Panc1 (cell line): ENCODE measurements around the gene IGFBP7. TPM values are rescaled to one million over a fixed set of nuclear protein-coding genes. Genes with fewer than 3 reads are reported as not detected.

Source experiments
- ATAC-seq: fragments of 200-7000 bp; cut with Tn5 transposase; 2 replicates; pipeline ENCODE4 v1.9.1; 2020; ENCODE audit warnings: mild to moderate bottlenecking, moderate library complexity
- BruUV-seq: library from RNA; stranded (reverse); fragments of 400-500 nt; replicated peaks from 2 replicates; lab custom pipeline; 2021; lab: Mats Ljungman, UMichigan
- CTCF ChIA-PET: fragments of 300-600 bp; sonication (Branson Sonifier 250); formaldehyde crosslinking; loops from one replicate; lab custom pipeline; 2022; ENCODE audit warnings: antibody characterized with exemption; lab: Charles Lee
- POLR2A ChIA-PET: fragments of 300-600 bp; sonication (Branson Sonifier 250); formaldehyde crosslinking; loops from one replicate; lab custom pipeline; 2022; ENCODE audit warnings: antibody characterized with exemption; lab: Charles Lee
- DNase-seq: peaks from one replicate; pipeline ENCODE4 v3.0.0-alpha.2; 2010; ENCODE audit warnings: low read depth, low spot score
- H3K27ac ChIP-seq: 2 replicates; pipeline ENCODE4 v1.5.1; 2011; ENCODE audit warnings: mild to moderate bottlenecking, low read length, inconsistent platforms
- H3K27me3 ChIP-seq: fragments of 200-500 bp; sonication (Bioruptor generic); 2 replicates; pipeline ENCODE4 v1.6.0; 2014; ENCODE audit warnings: low read length, inconsistent platforms; ENCODE audit not compliant: control insufficient read depth, insufficient read depth
- H3K36me3 ChIP-seq: fragments of 200-500 bp; sonication (Bioruptor generic); 2 replicates; pipeline ENCODE4 v1.5.1; 2014; ENCODE audit warnings: inconsistent platforms, mild to moderate bottlenecking, low read length, moderate library complexity; ENCODE audit not compliant: control insufficient read depth, insufficient read depth
- H3K4me1 ChIP-seq: 2 replicates; pipeline ENCODE4 v1.5.1; 2011; ENCODE audit warnings: inconsistent platforms, mild to moderate bottlenecking, low read length, moderate library complexity; ENCODE audit not compliant: control insufficient read depth, insufficient read depth
- H3K4me3 ChIP-seq, 2 experiments: 2 replicates each; pipeline ENCODE4 v1.5.1; 2011 to 2012; ENCODE audit warnings: low read depth in 2 of 2, low read length in 2 of 2, mild to moderate bottlenecking in 2 of 2, inconsistent platforms in 1 of 2, moderate library complexity in 1 of 2
- H3K9me3 ChIP-seq: fragments of 200-500 bp; sonication (Bioruptor generic); 2 replicates; pipeline ENCODE4 v1.5.1; 2014; ENCODE audit warnings: low read depth, mild to moderate bottlenecking, inconsistent platforms, low read length, moderate library complexity; ENCODE audit not compliant: control insufficient read depth, insufficient read depth
- CTCF ChIP-seq: fragments of 450-650 bp; IDR thresholded peaks from 2 replicates; pipeline ENCODE4 v1.5.1; 2017; ENCODE audit warnings: mild to moderate bottlenecking
- POLR2AphosphoS5 ChIP-seq: IDR thresholded peaks from 2 replicates; pipeline ENCODE4 v1.6.1; 2012; ENCODE audit warnings: mild to moderate bottlenecking, low read depth, low read length, moderate library complexity
- SIN3A ChIP-seq: IDR thresholded peaks from 2 replicates; pipeline ENCODE4 v1.6.1; 2012; ENCODE audit warnings: low read depth, mild to moderate bottlenecking, low read length, moderate library complexity, borderline replicate concordance; ENCODE audit not compliant: insufficient read depth
- TCF7L2 ChIP-seq: IDR thresholded peaks from 2 replicates; pipeline ENCODE4 v1.6.1; 2011; ENCODE audit warnings: mild to moderate bottlenecking, low read depth, low read length, inconsistent platforms
- in situ Hi-C: cut with HindIII; loops from 2 replicates; pipeline ENCODE4 v1.10.0; 2016; ENCODE audit warnings: low sequenced_read_pairs, low pct_unique_long_range_greater_than_20kb
- intact Hi-C: fragments of 100-400 bp; cut with micrococcal nuclease; formaldehyde crosslinking; loops from one replicate; pipeline ENCODE4 v1.10.0; 2022; ENCODE audit not compliant: unreplicated experiment
- total RNA-seq: library from RNA; stranded (reverse); gene quantifications from one replicate; pipeline ENCODE4 v1.2.1, GENCODE V29; 2021; ENCODE audit not compliant: unreplicated experiment
- TF ChIP-seq, protein P1 (sequence below), 2 experiments: IDR thresholded peaks; 2 replicates each; pipeline ENCODE4 v1.6.1; 2011 to 2012; ENCODE audit warnings: low read depth in 2 of 2, control low read depth in 1 of 2, low read length in 1 of 2, mild to moderate bottlenecking in 1 of 2, moderate library complexity in 1 of 2; ENCODE audit not compliant: insufficient read depth in 1 of 2

The IGFBP7 gene
- total RNA-seq, 1 experiment from 2014 or later, result 9.5 TPM

DNA sequence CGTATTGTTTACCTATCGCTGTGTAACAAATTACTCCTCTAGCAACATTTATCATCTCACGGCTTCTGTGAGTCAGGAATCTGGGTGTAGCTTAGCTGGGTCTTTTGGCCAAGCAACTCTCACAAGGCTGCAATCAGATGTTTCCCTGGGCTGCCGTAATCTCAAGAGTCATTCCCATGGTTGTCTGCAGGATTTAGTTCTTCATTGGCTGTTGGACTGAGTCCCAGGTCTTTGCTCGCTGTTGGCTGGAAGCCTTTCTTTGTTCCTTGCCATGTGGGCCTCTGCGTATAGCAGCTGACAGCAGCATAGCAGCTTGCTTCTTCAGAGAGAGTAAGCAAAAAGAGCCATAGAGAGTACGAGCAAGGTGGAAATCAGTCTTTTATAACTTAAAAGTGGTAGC, 114.7 kb downstream of the IGFBP7 start:
- TF ChIP-seq POLR2AphosphoS5 (no peak), TCF7L2 (no peak), CTCF (no peak), SIN3A (no peak)
- TF ChIP-seq, protein P1, sequence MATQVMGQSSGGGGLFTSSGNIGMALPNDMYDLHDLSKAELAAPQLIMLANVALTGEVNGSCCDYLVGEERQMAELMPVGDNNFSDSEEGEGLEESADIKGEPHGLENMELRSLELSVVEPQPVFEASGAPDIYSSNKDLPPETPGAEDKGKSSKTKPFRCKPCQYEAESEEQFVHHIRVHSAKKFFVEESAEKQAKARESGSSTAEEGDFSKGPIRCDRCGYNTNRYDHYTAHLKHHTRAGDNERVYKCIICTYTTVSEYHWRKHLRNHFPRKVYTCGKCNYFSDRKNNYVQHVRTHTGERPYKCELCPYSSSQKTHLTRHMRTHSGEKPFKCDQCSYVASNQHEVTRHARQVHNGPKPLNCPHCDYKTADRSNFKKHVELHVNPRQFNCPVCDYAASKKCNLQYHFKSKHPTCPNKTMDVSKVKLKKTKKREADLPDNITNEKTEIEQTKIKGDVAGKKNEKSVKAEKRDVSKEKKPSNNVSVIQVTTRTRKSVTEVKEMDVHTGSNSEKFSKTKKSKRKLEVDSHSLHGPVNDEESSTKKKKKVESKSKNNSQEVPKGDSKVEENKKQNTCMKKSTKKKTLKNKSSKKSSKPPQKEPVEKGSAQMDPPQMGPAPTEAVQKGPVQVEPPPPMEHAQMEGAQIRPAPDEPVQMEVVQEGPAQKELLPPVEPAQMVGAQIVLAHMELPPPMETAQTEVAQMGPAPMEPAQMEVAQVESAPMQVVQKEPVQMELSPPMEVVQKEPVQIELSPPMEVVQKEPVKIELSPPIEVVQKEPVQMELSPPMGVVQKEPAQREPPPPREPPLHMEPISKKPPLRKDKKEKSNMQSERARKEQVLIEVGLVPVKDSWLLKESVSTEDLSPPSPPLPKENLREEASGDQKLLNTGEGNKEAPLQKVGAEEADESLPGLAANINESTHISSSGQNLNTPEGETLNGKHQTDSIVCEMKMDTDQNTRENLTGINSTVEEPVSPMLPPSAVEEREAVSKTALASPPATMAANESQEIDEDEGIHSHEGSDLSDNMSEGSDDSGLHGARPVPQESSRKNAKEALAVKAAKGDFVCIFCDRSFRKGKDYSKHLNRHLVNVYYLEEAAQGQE (IDR thresholded peaks at IDR 0.05; ENCODE audit: insufficient read depth in 1 of 2, low read depth in 2 of 2, low read length in 1 of 2), result no peak
- TSS peak; percentile 19 for BruUV-seq

GRCh38 chr4:56990109-56990905, 119.9 kb downstream of the IGFBP7 start:
- TF ChIP-seq CTCF (no peak), SIN3A (no peak), POLR2AphosphoS5 (no peak), TCF7L2 (no peak)
- TF ChIP-seq, protein P1 (IDR thresholded peaks at IDR 0.05; ENCODE audit: insufficient read depth in 1 of 2, low read depth in 2 of 2, low read length in 1 of 2), result no peak
- H3K4me3 ChIP-seq, result no peak overlapping the region
- intact Hi-C loops, result no loop called here
- no peak for ATAC-seq
- no peaks in the 10 kb centered on the region for H3K4me1 ChIP-seq
- POLR2A ChIA-PET, result interaction anchor here (0.6 kb wide), 1 partner anchor 12 kb away, joined by 4 read pairs; no protein-coding TSS in a partner anchor
- in situ Hi-C loops, result no loop called here
- H3K27ac ChIP-seq, result no peak overlapping the region
- no peaks in the 10 kb centered on the region for H3K27me3 ChIP-seq
- BruUV-seq, result no TSS peak
- H3K36me3 ChIP-seq, result peaks cover 36% of the 10 kb centered on the region
- no peaks in the 10 kb centered on the region for H3K9me3 ChIP-seq
- CTCF ChIA-PET, result no interaction called here
- no peak for DNase-seq

More for the DNA sequence above, 114.7 kb downstream of the IGFBP7 start:
- Histone ChIP-seq H3K27me3 (no peaks in the 10 kb centered on the region), H3K27ac (no peak overlapping the region), H3K9me3 (no peaks in the 10 kb centered on the region), H3K36me3 (peaks cover 20% of the 10 kb centered on the region), H3K4me3 (no peak overlapping the region), H3K4me1 (no peaks in the 10 kb centered on the region)
- intact Hi-C loops (no loop called here), in situ Hi-C loops (no loop called here)
- DNase-seq (no peak), ATAC-seq (no peak)
- CTCF ChIA-PET, result no interaction called here
- POLR2A ChIA-PET, result no interaction called here
